Bronchial epithelial cell (primary cell): ENCODE measurements around the gene KIF1A. TPM values are rescaled to one million over a fixed set of nuclear protein-coding genes. Genes with fewer than 3 reads are reported as not detected.
A peak's percentile ranks its signal among the peaks of the same experiment; 100 is the strongest.
"Not testable (repeated sequence)": the region's sequence is repeated elsewhere in the genome, so short reads cannot be mapped to it uniquely, and the experiment has no call there.

ENCODE experiments used
- DNase-seq: peaks from one replicate; pipeline ENCODE4 v3.0.0-alpha.2; 2010; ENCODE audit warnings: low read depth
- FAIRE-seq: peaks from 2 replicates; lab custom pipeline; 2011; peaks lifted over from hg19 to GRCh38; lab: Jason Lieb, UNC
- H3K27me3 ChIP-seq: 2 replicates; pipeline ENCODE4 v1.5.1; 2011; ENCODE audit warnings: low read length; ENCODE audit not compliant: control insufficient read depth, insufficient read depth
- H3K36me3 ChIP-seq: 2 replicates; pipeline ENCODE4 v1.5.1; 2011; ENCODE audit warnings: low read length; ENCODE audit not compliant: control insufficient read depth, insufficient read depth
- H3K4me3 ChIP-seq: 2 replicates; pipeline ENCODE4 v1.5.1; 2011; ENCODE audit warnings: mild to moderate bottlenecking, low read depth, low read length, control low read depth
- total RNA-seq: library from RNA; depleted of rRNA; stranded (reverse); fragments of >200 nt; gene quantifications from 2 replicates; pipeline ENCODE4 v1.2.1, GENCODE V29; 2014
- TF ChIP-seq, protein P1 (sequence below): IDR thresholded peaks from 2 replicates; pipeline ENCODE4 v1.5.1; 2011; ENCODE audit warnings: mild to moderate bottlenecking, moderate library complexity, low read length, control low read depth, inconsistent platforms; ENCODE audit not compliant: insufficient read depth, severe bottlenecking

Gene KIF1A
- total RNA-seq, 1 donor from 2014 or later = not detected

GRCh38 chr2:240703417-240704341, 116.3 kb downstream of the KIF1A start:
- Histone ChIP-seq H3K4me3 (no peak overlapping the region), H3K36me3 (no peaks in the 10 kb centered on the region), H3K27me3 (peaks cover 4% of the 10 kb centered on the region)
- FAIRE-seq (no peak), DNase-seq (no peak)
- TF ChIP-seq, protein P1, sequence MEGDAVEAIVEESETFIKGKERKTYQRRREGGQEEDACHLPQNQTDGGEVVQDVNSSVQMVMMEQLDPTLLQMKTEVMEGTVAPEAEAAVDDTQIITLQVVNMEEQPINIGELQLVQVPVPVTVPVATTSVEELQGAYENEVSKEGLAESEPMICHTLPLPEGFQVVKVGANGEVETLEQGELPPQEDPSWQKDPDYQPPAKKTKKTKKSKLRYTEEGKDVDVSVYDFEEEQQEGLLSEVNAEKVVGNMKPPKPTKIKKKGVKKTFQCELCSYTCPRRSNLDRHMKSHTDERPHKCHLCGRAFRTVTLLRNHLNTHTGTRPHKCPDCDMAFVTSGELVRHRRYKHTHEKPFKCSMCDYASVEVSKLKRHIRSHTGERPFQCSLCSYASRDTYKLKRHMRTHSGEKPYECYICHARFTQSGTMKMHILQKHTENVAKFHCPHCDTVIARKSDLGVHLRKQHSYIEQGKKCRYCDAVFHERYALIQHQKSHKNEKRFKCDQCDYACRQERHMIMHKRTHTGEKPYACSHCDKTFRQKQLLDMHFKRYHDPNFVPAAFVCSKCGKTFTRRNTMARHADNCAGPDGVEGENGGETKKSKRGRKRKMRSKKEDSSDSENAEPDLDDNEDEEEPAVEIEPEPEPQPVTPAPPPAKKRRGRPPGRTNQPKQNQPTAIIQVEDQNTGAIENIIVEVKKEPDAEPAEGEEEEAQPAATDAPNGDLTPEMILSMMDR = no peak

DNA sequence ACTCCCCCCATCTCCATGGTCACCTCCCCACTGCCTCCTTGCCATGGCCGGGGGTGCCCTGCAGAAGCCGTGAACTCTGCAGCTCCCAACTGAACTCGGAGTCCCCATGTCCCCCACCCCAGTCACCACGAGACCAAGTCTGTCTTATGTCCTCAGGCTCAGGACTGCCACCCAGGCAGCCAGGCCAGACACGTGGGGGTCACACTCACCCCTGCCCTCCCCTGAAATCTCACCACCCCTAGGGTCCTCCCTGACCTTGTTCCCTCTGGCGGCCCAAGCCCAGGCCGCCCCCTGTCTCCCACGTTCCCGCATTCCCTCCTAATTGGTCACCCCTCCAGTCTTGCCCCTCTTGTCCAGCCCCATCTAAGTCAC, 117.4 kb downstream of the KIF1A start:
- no peaks in the 10 kb centered on the region for H3K36me3 ChIP-seq
- DNase-seq (no peak), FAIRE-seq (no peak)
- H3K4me3 ChIP-seq = no peak overlapping the region
- TF ChIP-seq, protein P1 = no peak
- H3K27me3 ChIP-seq = peaks cover 4% of the 10 kb centered on the region

- FAIRE-seq (no peak), DNase-seq (no peak)
- H3K4me3 ChIP-seq = no peak overlapping the region
- H3K36me3 ChIP-seq = no peaks in the 10 kb centered on the region
- TF ChIP-seq, protein P1 = no peak
- H3K27me3 ChIP-seq = peaks cover 3% of the 10 kb centered on the region
Observed at GRCh38 chr2:240701736-240702639, 118.0 kb downstream of the KIF1A start.

DNA sequence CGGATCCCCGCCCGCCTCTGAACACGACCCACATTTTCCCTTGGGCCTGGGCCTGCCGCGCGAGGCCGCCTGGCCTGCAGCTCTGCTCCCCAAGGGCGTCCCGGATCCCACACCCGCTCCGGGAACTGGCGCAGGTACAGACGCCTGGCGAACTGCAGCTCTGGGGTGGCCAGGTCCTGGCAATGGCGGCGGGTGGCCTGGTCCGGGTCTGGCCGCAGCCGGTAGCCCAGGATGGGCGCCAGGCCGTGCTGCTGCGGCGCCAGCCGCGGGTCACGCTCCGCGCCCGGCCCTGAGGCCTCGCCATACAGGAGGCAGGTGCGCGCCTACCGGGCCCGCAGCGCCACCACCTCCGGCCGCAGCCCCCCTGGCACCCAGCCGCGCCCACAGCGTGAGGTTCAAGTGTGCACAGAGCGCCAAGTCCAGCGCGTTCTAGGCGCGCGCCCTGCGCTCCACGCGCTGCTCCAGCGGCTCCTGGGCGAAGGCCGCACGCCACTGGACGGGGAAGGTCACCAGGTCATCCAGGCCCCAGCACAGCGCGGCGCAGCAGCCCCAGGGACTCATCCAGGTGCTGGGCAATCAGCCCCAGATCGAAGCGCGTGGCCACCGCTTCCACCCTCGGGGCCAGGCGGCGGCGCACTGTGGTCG, 118.8 kb downstream of the KIF1A start:
- TF ChIP-seq, protein P1 = no peak
- Histone ChIP-seq H3K4me3 (no peak overlapping the region), H3K27me3 (peaks cover 1% of the 10 kb centered on the region), H3K36me3 (no peaks in the 10 kb centered on the region)
- DNase-seq (no peak), FAIRE-seq (no peak)

- not testable (repeated sequence) for H3K4me3 ChIP-seq, DNase-seq, FAIRE-seq, H3K36me3 ChIP-seq, H3K27me3 ChIP-seq
Observed at GRCh38 chr2:240700616-240701015, 119.4 kb downstream of the KIF1A start.

DNA sequence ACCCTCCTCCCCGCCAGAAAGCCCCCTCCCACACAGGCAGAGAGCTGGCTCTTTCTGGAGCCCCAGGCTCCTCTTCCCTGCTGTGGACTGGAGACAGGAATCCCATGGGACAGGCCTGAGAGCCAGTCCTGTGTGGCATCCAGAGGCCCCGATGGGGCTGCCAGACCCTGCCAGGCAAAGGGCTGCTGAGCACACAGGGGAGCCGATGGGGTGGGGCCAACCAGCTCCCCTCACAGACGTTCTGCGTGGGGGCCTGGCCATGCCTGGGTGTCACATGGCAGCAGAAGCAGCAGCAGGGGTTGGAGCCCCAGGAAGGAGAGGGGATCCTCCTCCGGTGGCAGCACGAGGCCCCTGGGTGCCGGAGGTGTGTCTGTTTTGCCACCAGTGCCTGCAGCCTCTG, 120.2 kb downstream of the KIF1A start:
- not testable (repeated sequence) for H3K27me3 ChIP-seq, FAIRE-seq, H3K36me3 ChIP-seq, DNase-seq, H3K4me3 ChIP-seq

GRCh38 chr2:240698852-240699561, 121.0 kb downstream of the KIF1A start:
- DNase-seq, H3K27me3 ChIP-seq, H3K36me3 ChIP-seq, H3K4me3 ChIP-seq: not testable (repeated sequence)
- FAIRE-seq = peak; percentile 97

DNA sequence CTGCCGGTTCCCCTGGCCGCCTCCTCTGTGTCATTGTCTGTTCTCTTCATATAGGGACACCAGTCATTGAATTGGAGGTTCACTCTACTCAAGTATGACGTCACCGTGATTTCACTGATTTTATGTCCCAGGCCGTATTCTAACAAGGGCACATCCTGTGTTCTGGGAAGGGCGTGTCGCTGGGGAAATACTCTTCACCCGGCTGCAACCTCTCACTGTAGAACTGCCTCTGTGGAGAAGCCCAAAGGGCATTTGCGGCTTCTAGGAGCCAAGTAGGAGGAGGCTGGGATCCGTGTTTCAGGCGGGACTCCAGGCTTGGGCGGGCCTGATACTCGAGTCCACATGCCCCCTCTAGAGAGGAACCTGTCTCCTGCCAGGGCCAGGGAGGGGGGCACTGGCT, 123.5 kb downstream of the KIF1A start:
- H3K36me3 ChIP-seq, H3K4me3 ChIP-seq, DNase-seq, H3K27me3 ChIP-seq: not testable (repeated sequence)
- FAIRE-seq = peak; percentile 97

DNA sequence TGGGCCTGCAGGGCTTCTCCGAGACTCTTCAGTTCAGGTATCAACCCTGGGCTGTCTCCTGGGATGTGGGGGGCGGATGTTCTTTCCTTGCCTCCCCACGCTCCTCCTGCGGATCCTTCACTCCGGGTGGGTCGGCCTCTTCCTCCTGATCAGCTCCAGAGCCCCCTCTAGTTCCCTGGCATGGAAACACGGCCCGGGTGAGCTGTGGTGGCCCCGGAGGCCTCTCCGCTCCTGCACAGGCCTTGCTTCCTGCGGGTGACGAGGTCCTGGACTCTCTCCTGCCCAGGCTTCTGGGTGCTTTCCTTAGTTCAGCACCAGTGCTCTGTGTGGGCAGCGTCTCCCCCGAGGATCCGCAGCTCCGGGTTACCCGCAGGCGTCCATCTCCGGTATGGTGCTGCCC, 124.4 kb downstream of the KIF1A start:
- H3K36me3 ChIP-seq, FAIRE-seq, DNase-seq, H3K27me3 ChIP-seq, H3K4me3 ChIP-seq: not testable (repeated sequence)
